ENCODE data around the gene TSPAN6. TPM values are rescaled to one million over a fixed set of nuclear protein-coding genes. Genes with fewer than 3 reads are reported as not detected.
A peak's percentile ranks its signal among the peaks of the same experiment; 100 is the strongest.

Gene TSPAN6
- total RNA-seq, 2 experiments from 2014 or later, result 1.1 to 1.9 TPM

- TF ChIP-seq CTCF (IDR thresholded peaks at IDR 0.05), result no peak
- no peak for ATAC-seq (ENCODE audit: poor library complexity)
- H3K9me3 ChIP-seq (ENCODE audit: control insufficient read depth in 1 of 2, insufficient read depth in 1 of 2, low read length in 2 of 2), result no peaks in the 10 kb centered on the region
- no peak overlapping the region for H3K27ac ChIP-seq (ENCODE audit: low read depth in 1 of 2, low read length in 2 of 2)
- H3K27me3 ChIP-seq (ENCODE audit: control insufficient read depth in 1 of 2, insufficient read depth in 2 of 2, low read length in 2 of 2), result no peaks in the 10 kb centered on the region
- H3K27ac Mint-ChIP-seq, result no peak overlapping the region
- intact Hi-C loops (cut with DNase I, micrococcal nuclease), result no loop called here
- no peaks in the 10 kb centered on the region for H3K36me3 Mint-ChIP-seq (ENCODE audit: low read depth)
- H3K4me3 ChIP-seq (ENCODE audit: low read length), result no peak overlapping the region
- H3K4me3 Mint-ChIP-seq, result no peak overlapping the region
- H3K4me1 ChIP-seq (ENCODE audit: insufficient read depth, low read length), result no peaks in the 10 kb centered on the region
- ChIA-PET POLR2A (no interaction called here), CTCF (no interaction called here)
- H3K9me3 Mint-ChIP-seq, result no peaks in the 10 kb centered on the region
- no peak for DNase-seq
- H3K4me1 Mint-ChIP-seq (ENCODE audit: low read depth), result peaks cover 12% of the 10 kb centered on the region
- H3K27me3 Mint-ChIP-seq, result peaks cover 4% of the 10 kb centered on the region
- no peaks in the 10 kb centered on the region for H3K36me3 ChIP-seq (ENCODE audit: insufficient read depth, low read length)
Measured at GRCh38 chrX:100677611-100678181, 41.1 kb upstream of the TSPAN6 start.

DNA sequence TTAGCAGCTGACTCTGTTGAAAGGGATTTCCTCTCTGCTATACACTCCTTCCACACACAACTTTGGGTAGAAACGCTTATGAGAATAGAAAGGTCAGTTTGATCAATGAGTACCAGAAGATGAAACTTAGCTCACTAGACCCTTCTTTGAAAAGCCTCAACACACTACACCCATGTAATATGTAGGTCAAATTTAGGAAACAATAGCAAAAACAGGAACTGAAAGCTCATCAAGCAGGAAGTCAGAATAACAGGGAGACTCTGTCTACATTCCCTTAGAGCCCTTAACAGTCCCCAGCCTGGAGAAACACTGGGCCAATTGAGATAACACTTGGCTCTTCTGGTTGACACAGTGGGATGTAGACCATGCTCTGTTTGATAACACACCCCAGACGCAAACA is 38.1 kb upstream of the TSPAN6 start:
- intact Hi-C loops (cut with DNase I, micrococcal nuclease), result loop anchor here in 1 of 2 experiments (5.0 kb wide), 1 partner anchor 93 kb away; no protein-coding TSS in a partner anchor
- H3K36me3 Mint-ChIP-seq (ENCODE audit: low read depth), result no peaks in the 10 kb centered on the region
- no peak for ATAC-seq (ENCODE audit: poor library complexity)

DNA sequence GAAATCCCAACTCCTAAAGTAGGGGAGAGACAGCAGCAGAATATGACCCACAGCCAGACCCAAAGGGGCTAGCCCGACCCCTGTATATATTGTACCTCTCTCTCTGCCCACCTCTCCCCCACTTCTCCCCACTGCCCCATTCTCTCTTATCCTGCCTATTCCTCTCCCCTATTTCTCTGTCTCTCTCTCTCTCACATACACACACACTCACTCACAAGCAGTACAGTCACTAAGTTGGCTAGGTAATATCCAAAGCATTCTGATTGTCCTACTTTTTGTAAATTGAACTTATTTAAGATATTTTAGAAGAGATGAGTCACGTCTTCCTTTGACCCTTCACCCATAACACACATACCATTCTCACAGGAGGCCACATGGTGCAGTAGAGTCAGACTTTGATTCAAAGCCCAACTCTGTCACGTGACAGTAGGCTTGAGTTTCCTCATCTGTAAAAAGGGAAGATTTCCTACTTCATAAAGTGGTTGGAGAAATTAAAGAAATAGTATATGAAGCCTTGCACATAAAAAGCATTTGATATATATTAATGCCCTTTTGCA is 36.9 kb upstream of the TSPAN6 start:
- no peak for ATAC-seq (ENCODE audit: poor library complexity)
- no peak for DNase-seq
- H3K4me3 ChIP-seq (ENCODE audit: low read length), result no peak overlapping the region
- Mint-ChIP-seq H3K4me3 (no peak overlapping the region), H3K4me1 (ENCODE audit: low read depth) (peaks cover 12% of the 10 kb centered on the region), H3K27me3 (peaks cover 4% of the 10 kb centered on the region), H3K27ac (no peak overlapping the region), H3K9me3 (no peaks in the 10 kb centered on the region), H3K36me3 (ENCODE audit: low read depth) (no peaks in the 10 kb centered on the region)
- H3K4me1 ChIP-seq (ENCODE audit: insufficient read depth, low read length), result no peaks in the 10 kb centered on the region
- H3K36me3 ChIP-seq (ENCODE audit: insufficient read depth, low read length), result no peaks in the 10 kb centered on the region
- ChIA-PET POLR2A (no interaction called here), CTCF (interaction anchor here (2.9 kb wide), 1 partner anchor 95 kb away, joined by 13 read pairs; no protein-coding TSS in a partner anchor)
- no peaks in the 10 kb centered on the region for H3K27me3 ChIP-seq (ENCODE audit: control insufficient read depth in 1 of 2, insufficient read depth in 2 of 2, low read length in 2 of 2)
- H3K9me3 ChIP-seq (ENCODE audit: control insufficient read depth in 1 of 2, insufficient read depth in 1 of 2, low read length in 2 of 2), result no peaks in the 10 kb centered on the region
- intact Hi-C loops (cut with DNase I, micrococcal nuclease), result loop anchor here in 1 of 2 experiments (5.0 kb wide), 1 partner anchor 94 kb away; no protein-coding TSS in a partner anchor
- no peak for TF ChIP-seq CTCF (IDR thresholded peaks at IDR 0.05)
- no peak overlapping the region for H3K27ac ChIP-seq (ENCODE audit: low read depth in 1 of 2, low read length in 2 of 2)

More for the DNA sequence above, 38.1 kb upstream of the TSPAN6 start:
- Histone ChIP-seq H3K4me1 (ENCODE audit: insufficient read depth, low read length) (no peaks in the 10 kb centered on the region), H3K9me3 (ENCODE audit: control insufficient read depth in 1 of 2, insufficient read depth in 1 of 2, low read length in 2 of 2) (no peaks in the 10 kb centered on the region), H3K4me3 (ENCODE audit: low read length) (no peak overlapping the region), H3K27me3 (ENCODE audit: control insufficient read depth in 1 of 2, insufficient read depth in 2 of 2, low read length in 2 of 2) (no peaks in the 10 kb centered on the region), H3K36me3 (ENCODE audit: insufficient read depth, low read length) (no peaks in the 10 kb centered on the region), H3K27ac (ENCODE audit: low read depth in 1 of 2, low read length in 2 of 2) (no peak overlapping the region)
- Mint-ChIP-seq H3K4me3 (peak overlapping the region; percentile 30), H3K27me3 (peaks cover 4% of the 10 kb centered on the region), H3K4me1 (ENCODE audit: low read depth) (peaks cover 12% of the 10 kb centered on the region), H3K27ac (no peak overlapping the region), H3K9me3 (no peaks in the 10 kb centered on the region)
- ChIA-PET CTCF (interaction anchor here (1.2 kb wide), 1 partner anchor 12 kb away, joined by 3 read pairs; no protein-coding TSS in a partner anchor), POLR2A (no interaction called here)
- no peak for TF ChIP-seq CTCF (IDR thresholded peaks at IDR 0.05)
- peak in 2 of 14 experiments; percentile 1 to 12 for DNase-seq
